HCT116 (cell line): Measurements from ENCODE around the gene ARVCF. TPM values are rescaled to one million over a fixed set of nuclear protein-coding genes. Genes with fewer than 3 reads are reported as not detected.

Source experiments
- ATAC-seq: fragments of 200-7000 bp; cut with Tn5 transposase; 2 replicates; pipeline ENCODE4 v1.9.1; 2020; ENCODE audit warnings: mild to moderate bottlenecking, moderate library complexity
- BruUV-seq: library from RNA; stranded (reverse); fragments of 400-500 nt; replicated peaks from 2 replicates; lab custom pipeline; 2021; lab: Mats Ljungman, UMichigan
- CTCF ChIA-PET: fragments of 300-600 bp; sonication (Branson Sonifier 250); formaldehyde crosslinking; loops from one replicate; lab custom pipeline; 2021; ENCODE audit warnings: antibody characterized with exemption; lab: Charles Lee
- POLR2A ChIA-PET: fragments of 300-600, 350-600 bp; sonication (Branson Sonifier 250); formaldehyde crosslinking; loops from one replicate; lab custom pipeline; 2021; ENCODE audit warnings: antibody characterized with exemption; lab: Charles Lee
- RAD21 ChIA-PET, 2 experiments: fragments of 300-600 bp; sonication (Branson Sonifier 250); formaldehyde crosslinking; loops; one replicate each; lab custom pipeline; 2023; ENCODE audit warnings: low total read pairs in 2 of 2; ENCODE audit not compliant: uncharacterized antibody in 2 of 2, unreplicated experiment in 2 of 2, low non-redundant PET in 1 of 2; lab: Charles Lee
- DNase-seq: peaks from one replicate; pipeline ENCODE4 v3.0.0-alpha.2; 2010; ENCODE audit warnings: low read depth, low spot score
- H2AFZ ChIP-seq: fragments of 200-600 bp; shearing (Covaris generic), sonication (generic); 2 replicates; pipeline ENCODE4 v1.6.1; 2017; ENCODE audit warnings: low read depth, mixed run types, mixed read lengths, antibody characterized with exemption, low read length; ENCODE audit not compliant: poor library complexity, severe bottlenecking
- H3K27ac ChIP-seq: 2 replicates; pipeline ENCODE4 v1.5.1; 2012; ENCODE audit warnings: low read depth, low read length
- H3K27me3 ChIP-seq: fragments of 200-600 bp; sonication (generic); 2 replicates; pipeline ENCODE4 v1.6.1; 2016; ENCODE audit warnings: mixed run types, low read length, mixed read lengths; ENCODE audit not compliant: insufficient read depth
- H3K36me3 ChIP-seq, 2 experiments: fragments of 200-500 bp in 1 of 2; fragments of 200-600 bp in 1 of 2; sonication (Bioruptor generic) in 1 of 2; sonication (generic) in 1 of 2; 2 replicates each; pipeline versions ENCODE4 v1.5.1 to v1.6.1; 2014 to 2016; ENCODE audit warnings: low read length in 2 of 2, inconsistent platforms in 1 of 2, mixed read lengths in 1 of 2, mixed run types in 1 of 2; ENCODE audit not compliant: insufficient read depth in 2 of 2, control insufficient read depth in 1 of 2
- H3K4me1 ChIP-seq, 2 experiments: fragments of 200-600 bp in 1 of 2; sonication (generic) in 1 of 2; 2 replicates each; pipeline versions ENCODE4 v1.5.1 to v1.6.1; 2012 to 2017; ENCODE audit warnings: low read length in 2 of 2, inconsistent platforms in 1 of 2, mild to moderate bottlenecking in 1 of 2, mixed read lengths in 1 of 2, mixed run types in 1 of 2, moderate library complexity in 1 of 2; ENCODE audit not compliant: insufficient read depth in 2 of 2, control insufficient read depth in 1 of 2
- H3K4me2 ChIP-seq: fragments of 200-600 bp; sonication (generic); 2 replicates; pipeline ENCODE4 v1.6.1; 2017; ENCODE audit warnings: mixed run types, low read length, mixed read lengths
- H3K4me3 ChIP-seq, 2 experiments: fragments of 200-600 bp in 1 of 2; sonication (generic) in 1 of 2; replicated peaks in 1 of 2; 2 replicates each; pipeline ENCODE4 v1.5.1; 2011 to 2016; ENCODE audit warnings: low read length in 2 of 2, control low read depth in 1 of 2, low read depth in 1 of 2, mild to moderate bottlenecking in 1 of 2, mixed read lengths in 1 of 2, mixed run types in 1 of 2
- H3K79me2 ChIP-seq: fragments of 200-600 bp; sonication (generic); 2 replicates; pipeline ENCODE4 v1.6.1; 2017; ENCODE audit warnings: mild to moderate bottlenecking, mixed run types, low read length, moderate library complexity, mixed read lengths; ENCODE audit not compliant: insufficient read depth
- H3K9ac ChIP-seq: fragments of 200-600 bp; sonication (generic); 2 replicates; pipeline ENCODE4 v1.6.1; 2016; ENCODE audit warnings: low read length, mixed read lengths
- H3K9me2 ChIP-seq: fragments of 200-600 bp; sonication (generic), shearing (Covaris generic); 2 replicates; pipeline ENCODE4 v1.6.1; 2017; ENCODE audit warnings: mixed run types, mild to moderate bottlenecking, moderate library complexity; ENCODE audit not compliant: insufficient read depth
- H3K9me3 ChIP-seq, 2 experiments: fragments of 200-500 bp in 1 of 2; fragments of 200-600 bp in 1 of 2; sonication (Bioruptor generic) in 1 of 2; sonication (generic) in 1 of 2; 2 replicates each; pipeline ENCODE4 v1.6.1; 2014 to 2017; ENCODE audit warnings: low read length in 2 of 2, mixed read lengths in 2 of 2, inconsistent platforms in 1 of 2, low read depth in 1 of 2, mild to moderate bottlenecking in 1 of 2, mixed run types in 1 of 2, moderate library complexity in 1 of 2; ENCODE audit not compliant: control insufficient read depth in 1 of 2, insufficient read depth in 1 of 2
- H4K20me1 ChIP-seq: fragments of 200-600 bp; sonication (generic), shearing (Covaris generic); 2 replicates; pipeline ENCODE4 v1.6.1; 2017; ENCODE audit warnings: mixed run types, mild to moderate bottlenecking, moderate library complexity; ENCODE audit not compliant: insufficient read depth
- ATF3 ChIP-seq: IDR thresholded peaks from 2 replicates; pipeline ENCODE4 v1.6.1; 2012
- CEBPB ChIP-seq: IDR thresholded peaks from 2 replicates; pipeline ENCODE4 v1.6.1; 2012; ENCODE audit warnings: low read depth
- EGR1 ChIP-seq: IDR thresholded peaks from 2 replicates; pipeline ENCODE4 v1.6.1; 2012; ENCODE audit warnings: low read depth
- EZH2phosphoT487 ChIP-seq: fragments of 200-600 bp; IDR thresholded peaks from 2 replicates; pipeline ENCODE4 v1.6.1; 2018; ENCODE audit warnings: antibody characterized with exemption, borderline replicate concordance
- TCF7L2 ChIP-seq: IDR thresholded peaks from 2 replicates; pipeline ENCODE4 v1.7.0; 2011; ENCODE audit warnings: borderline replicate concordance, inconsistent platforms; ENCODE audit not compliant: insufficient read depth, insufficient read length; ENCODE audit errors: extremely low read depth
- ZNF274 ChIP-seq: fragments of 200-500 bp; sonication (Bioruptor generic); IDR thresholded peaks from 2 replicates; pipeline ENCODE4 v1.6.1; 2014; ENCODE audit warnings: mild to moderate bottlenecking, low read depth, low read length, inconsistent platforms
- intact Hi-C: fragments of 100-400 bp; cut with micrococcal nuclease; formaldehyde crosslinking; loops from 2 replicates; pipeline ENCODE4 v1.10.0; 2022
- total RNA-seq: library from RNA; stranded (reverse); gene quantifications from one replicate; pipeline ENCODE4 v1.2.1, GENCODE V29; 2021; ENCODE audit not compliant: unreplicated experiment
- TF ChIP-seq, protein P1 (sequence below), 3 experiments: fragments of 200-600 bp in 1 of 3; sonication (generic) in 1 of 3; IDR thresholded peaks in 2 of 3; conservative IDR thresholded peaks in 1 of 3; 2 replicates each; pipeline ENCODE4 v1.5.1; 2012 to 2017; ENCODE audit warnings: low read depth in 2 of 3, low read length in 2 of 3, antibody characterized with exemption in 1 of 3, borderline replicate concordance in 1 of 3, control low read depth in 1 of 3, mild to moderate bottlenecking in 1 of 3, mixed read lengths in 1 of 3, mixed run types in 1 of 3, moderate library complexity in 1 of 3; ENCODE audit not compliant: insufficient read depth in 1 of 3
- TF ChIP-seq, protein P2 (sequence below): IDR thresholded peaks from 2 replicates; pipeline ENCODE4 v1.6.1; 2012

Gene ARVCF
- total RNA-seq, 1 experiment from 2014 or later = 42.8 TPM

DNA sequence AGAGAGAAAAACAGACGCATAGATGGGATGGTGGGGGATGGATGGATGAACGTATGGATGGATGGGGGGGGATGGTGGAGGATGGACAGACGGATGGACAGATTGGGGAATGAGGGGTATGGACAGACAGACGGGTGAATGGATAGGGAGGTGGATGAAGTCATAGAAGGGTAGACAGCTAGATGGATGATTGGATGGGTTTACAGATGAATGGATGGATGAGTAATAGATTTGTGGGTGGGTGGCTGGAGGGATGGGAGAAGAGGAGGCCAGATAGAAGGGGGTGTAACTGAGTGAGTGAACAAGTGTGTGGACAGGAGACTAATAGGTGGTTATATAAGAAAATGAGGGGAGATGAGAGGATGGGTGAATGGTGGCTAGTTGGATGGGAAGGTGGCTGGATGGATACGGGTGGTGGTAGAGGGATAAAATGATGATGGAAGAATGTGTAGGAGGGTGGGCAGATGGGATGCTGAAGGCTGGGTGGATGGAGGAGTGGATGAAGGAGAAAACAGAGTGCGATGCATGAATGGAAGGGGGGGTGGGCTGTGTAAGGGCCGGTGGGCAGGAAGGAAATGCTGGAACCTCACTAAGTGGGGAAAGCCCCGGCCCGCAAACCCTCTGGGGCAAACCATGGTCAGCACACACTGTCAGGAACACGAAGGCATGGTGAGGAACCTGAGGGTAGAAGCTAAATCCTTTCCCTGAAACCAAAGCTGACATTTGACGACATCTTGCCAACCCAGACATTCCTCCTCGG lies 21.6 kb downstream of the ARVCF start:
- ATAC-seq (no peak), DNase-seq (no peak)
- H3K27me3 ChIP-seq = no peaks in the 10 kb centered on the region
- H3K9me3 ChIP-seq = no peaks in the 10 kb centered on the region
- ChIA-PET POLR2A (no interaction called here), RAD21 (no interaction called here), CTCF (no interaction called here)
- peaks cover 0 to 5% of the 10 kb centered on the region in 2 experiments; a peak in 1 of 4 replicates for H3K4me1 ChIP-seq
- H2AFZ ChIP-seq = no peak overlapping the region
- H3K79me2 ChIP-seq = no peaks in the 10 kb centered on the region
- H3K4me2 ChIP-seq = no peak overlapping the region
- intact Hi-C loops = no loop called here
- no peak overlapping the region for H3K4me3 ChIP-seq
- H3K9ac ChIP-seq = no peak overlapping the region
- no peaks in the 10 kb centered on the region for H4K20me1 ChIP-seq
- H3K9me2 ChIP-seq = no peaks in the 10 kb centered on the region
- H3K27ac ChIP-seq = no peak overlapping the region
- no TSS peak for BruUV-seq
- TF ChIP-seq TCF7L2 = no peak
- no peak for TF ChIP-seq ATF3
- no peak for TF ChIP-seq EZH2phosphoT487
- TF ChIP-seq ZNF274 = no peak
- TF ChIP-seq, protein P1, sequence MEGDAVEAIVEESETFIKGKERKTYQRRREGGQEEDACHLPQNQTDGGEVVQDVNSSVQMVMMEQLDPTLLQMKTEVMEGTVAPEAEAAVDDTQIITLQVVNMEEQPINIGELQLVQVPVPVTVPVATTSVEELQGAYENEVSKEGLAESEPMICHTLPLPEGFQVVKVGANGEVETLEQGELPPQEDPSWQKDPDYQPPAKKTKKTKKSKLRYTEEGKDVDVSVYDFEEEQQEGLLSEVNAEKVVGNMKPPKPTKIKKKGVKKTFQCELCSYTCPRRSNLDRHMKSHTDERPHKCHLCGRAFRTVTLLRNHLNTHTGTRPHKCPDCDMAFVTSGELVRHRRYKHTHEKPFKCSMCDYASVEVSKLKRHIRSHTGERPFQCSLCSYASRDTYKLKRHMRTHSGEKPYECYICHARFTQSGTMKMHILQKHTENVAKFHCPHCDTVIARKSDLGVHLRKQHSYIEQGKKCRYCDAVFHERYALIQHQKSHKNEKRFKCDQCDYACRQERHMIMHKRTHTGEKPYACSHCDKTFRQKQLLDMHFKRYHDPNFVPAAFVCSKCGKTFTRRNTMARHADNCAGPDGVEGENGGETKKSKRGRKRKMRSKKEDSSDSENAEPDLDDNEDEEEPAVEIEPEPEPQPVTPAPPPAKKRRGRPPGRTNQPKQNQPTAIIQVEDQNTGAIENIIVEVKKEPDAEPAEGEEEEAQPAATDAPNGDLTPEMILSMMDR (IDR thresholded peaks at IDR 0.05 in 2 of 3, conservative IDR thresholded peaks at IDR 0.05 in 1 of 3; ENCODE audit: borderline replicate concordance in 1 of 3, insufficient read depth in 1 of 3, low read depth in 2 of 3, low read length in 2 of 3) = no peak
- TF ChIP-seq CEBPB = no peak
- TF ChIP-seq, protein P2, sequence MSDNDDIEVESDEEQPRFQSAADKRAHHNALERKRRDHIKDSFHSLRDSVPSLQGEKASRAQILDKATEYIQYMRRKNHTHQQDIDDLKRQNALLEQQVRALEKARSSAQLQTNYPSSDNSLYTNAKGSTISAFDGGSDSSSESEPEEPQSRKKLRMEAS = no peak
- no peak for TF ChIP-seq EGR1
- H3K36me3 ChIP-seq = no peaks in the 10 kb centered on the region
